GM18526 (cell line): ENCODE data around the gene PSMB1.

ENCODE experiments used
- POLR2A ChIP-seq: IDR thresholded peaks from 3 replicates; pipeline ENCODE4 v1.6.1; 2011; ENCODE audit not compliant: insufficient read length; ENCODE audit errors: extremely low read depth

PSMB1 gene

GRCh38 chr6:170552765-170553533, at the start of gene PSMB1:
Gene PSMB1, minus strand, starts transcription at chr6:170553307. Its CDS starts 65 bp downstream, at chr6:170553242.
- peak; percentile 95 for TF ChIP-seq POLR2A

- TF ChIP-seq POLR2A: no peak
Measured at GRCh38 chr6:170597278-170597677, 44.2 kb upstream of the PSMB1 start.

GRCh38 chr6:170596426-170596825, 43.3 kb upstream of the PSMB1 start:
- TF ChIP-seq POLR2A: no peak

- no peak for TF ChIP-seq POLR2A
Measured at GRCh38 chr6:170590725-170591124, 37.6 kb upstream of the PSMB1 start.

- TF ChIP-seq POLR2A: no peak
Measured at GRCh38 chr6:170584954-170585498, 31.9 kb upstream of the PSMB1 start.

- TF ChIP-seq POLR2A: peak; percentile 94
Measured at GRCh38 chr6:170584181-170584953, 31.3 kb upstream of the PSMB1 start, which contains the start of gene PDCD2. Gene PDCD2, minus strand, starts transcription at chr6:170584637. Its CDS starts 56 bp downstream, at chr6:170584581.

- TF ChIP-seq POLR2A: no peak
Measured at GRCh38 chr6:170583756-170584180, 30.7 kb upstream of the PSMB1 start.

GRCh38 chr6:170578909-170579308, 25.8 kb upstream of the PSMB1 start:
- no peak for TF ChIP-seq POLR2A

- TF ChIP-seq POLR2A: no peak
Measured at GRCh38 chr6:170575250-170575649, 22.1 kb upstream of the PSMB1 start.

GRCh38 chr6:170572704-170573466, 19.8 kb upstream of the PSMB1 start:
- TF ChIP-seq POLR2A: no peak

GRCh38 chr6:170564936-170565530, 11.9 kb upstream of the PSMB1 start:
- no peak for TF ChIP-seq POLR2A

- TF ChIP-seq POLR2A: no peak
Measured at GRCh38 chr6:170561555-170561954, 8.4 kb upstream of the PSMB1 start.

GRCh38 chr6:170555305-170555704, 2.2 kb upstream of the PSMB1 start:
- TF ChIP-seq POLR2A: no peak

- TF ChIP-seq POLR2A: no peak
Measured at GRCh38 chr6:170554796-170555137, 1.7 kb upstream of the PSMB1 start.
